ENCODE measurements around the gene ARL2. TPM values are rescaled to one million over a fixed set of nuclear protein-coding genes. Genes with fewer than 3 reads are reported as not detected.

The ARL2 gene
- total RNA-seq, 2 donors from 2014 or later = 127 to 199 TPM

DNA sequence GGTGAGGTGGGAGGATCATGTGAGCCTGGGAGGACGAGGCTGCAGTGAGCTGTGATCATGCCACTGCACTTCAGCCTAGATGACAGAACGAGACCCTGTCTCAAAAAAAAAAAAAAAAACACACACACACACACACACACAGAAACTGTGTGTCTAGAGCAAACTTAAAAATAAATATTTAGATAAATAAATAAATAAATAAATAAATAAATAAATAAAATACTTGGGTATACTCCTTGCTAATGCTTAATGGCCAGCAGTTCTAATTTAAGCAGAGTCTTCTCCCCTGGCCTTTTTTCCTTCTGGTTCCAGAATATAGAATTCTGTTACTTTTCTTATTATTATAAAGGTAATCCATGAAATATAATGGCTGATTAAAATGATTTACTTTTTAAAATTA lies 5.1 kb upstream of the ARL2 start:
- Histone ChIP-seq H3K27me3 (ENCODE audit: control insufficient read depth, insufficient read depth, low read length, poor library complexity, severe bottlenecking) (no peaks in the 10 kb centered on the region), H3K27ac (ENCODE audit: low read depth, low read length) (no peak overlapping the region), H3K4me3 (ENCODE audit: low read length) (no peak overlapping the region), H3K36me3 (ENCODE audit: control insufficient read depth, insufficient read depth, low read length) (no peaks in the 10 kb centered on the region), H3K4me1 (ENCODE audit: control insufficient read depth, insufficient read depth, low read length) (no peaks in the 10 kb centered on the region), H3K9me3 (ENCODE audit: control insufficient read depth, low read length) (no peaks in the 10 kb centered on the region), H3K9ac (ENCODE audit: extremely low read depth, low read length, poor library complexity, severe bottlenecking) (no peak overlapping the region)
- no CpG with 5 or more reads among the region's 2 CpGs for WGBS, 2 experiments (ENCODE audit: insufficient coverage in 1 of 2, insufficient read length in 1 of 2)
- Mint-ChIP-seq H3K27me3 (ENCODE audit: insufficient read depth) (peaks cover 2% of the 10 kb centered on the region), H3K4me1 (peaks cover 6% of the 10 kb centered on the region), H3K36me3 (ENCODE audit: low read depth) (no peaks in the 10 kb centered on the region), H3K27ac (no peak overlapping the region), H3K9me3 (no peaks in the 10 kb centered on the region), H3K4me3 (no peak overlapping the region)
- TF ChIP-seq, protein P1, sequence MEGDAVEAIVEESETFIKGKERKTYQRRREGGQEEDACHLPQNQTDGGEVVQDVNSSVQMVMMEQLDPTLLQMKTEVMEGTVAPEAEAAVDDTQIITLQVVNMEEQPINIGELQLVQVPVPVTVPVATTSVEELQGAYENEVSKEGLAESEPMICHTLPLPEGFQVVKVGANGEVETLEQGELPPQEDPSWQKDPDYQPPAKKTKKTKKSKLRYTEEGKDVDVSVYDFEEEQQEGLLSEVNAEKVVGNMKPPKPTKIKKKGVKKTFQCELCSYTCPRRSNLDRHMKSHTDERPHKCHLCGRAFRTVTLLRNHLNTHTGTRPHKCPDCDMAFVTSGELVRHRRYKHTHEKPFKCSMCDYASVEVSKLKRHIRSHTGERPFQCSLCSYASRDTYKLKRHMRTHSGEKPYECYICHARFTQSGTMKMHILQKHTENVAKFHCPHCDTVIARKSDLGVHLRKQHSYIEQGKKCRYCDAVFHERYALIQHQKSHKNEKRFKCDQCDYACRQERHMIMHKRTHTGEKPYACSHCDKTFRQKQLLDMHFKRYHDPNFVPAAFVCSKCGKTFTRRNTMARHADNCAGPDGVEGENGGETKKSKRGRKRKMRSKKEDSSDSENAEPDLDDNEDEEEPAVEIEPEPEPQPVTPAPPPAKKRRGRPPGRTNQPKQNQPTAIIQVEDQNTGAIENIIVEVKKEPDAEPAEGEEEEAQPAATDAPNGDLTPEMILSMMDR (conservative IDR thresholded peaks at IDR 0.05) = no peak
- DNase-seq = no peak

DNA sequence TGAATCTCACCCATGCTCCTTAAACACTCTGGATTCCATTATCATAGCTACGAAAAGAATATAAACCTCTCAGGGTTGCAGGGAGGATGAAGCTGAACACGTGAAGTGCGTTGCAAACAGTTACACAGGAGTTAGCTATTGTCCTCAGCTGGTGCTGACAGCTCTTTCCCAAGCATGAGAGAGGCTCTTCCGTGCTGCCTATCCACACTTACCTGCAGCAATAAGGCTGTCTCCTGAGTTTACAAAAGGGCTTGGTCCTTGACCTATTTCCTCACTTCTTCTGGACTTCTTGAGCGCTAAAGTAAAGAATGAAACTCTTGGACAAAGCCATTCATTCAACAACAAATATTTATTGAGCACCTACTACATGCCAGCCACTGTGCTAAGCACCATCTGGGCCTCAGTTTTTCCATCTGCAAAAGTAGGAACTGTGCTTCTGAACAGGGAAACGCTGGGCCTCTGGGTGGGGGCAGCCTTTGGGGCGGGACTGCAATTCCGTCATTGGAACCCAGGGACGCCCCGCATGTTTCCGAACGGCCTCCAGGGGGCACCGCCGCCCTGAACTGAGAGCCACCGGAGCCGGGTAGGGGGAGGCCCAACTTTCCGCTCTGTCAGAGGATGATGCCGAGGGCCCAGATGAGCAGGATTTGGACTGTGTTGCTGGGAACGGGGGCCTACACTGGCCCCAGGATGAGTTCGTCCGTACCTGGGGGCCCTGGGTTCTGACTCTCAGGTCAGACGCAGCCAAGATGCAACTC lies 651 bp upstream of the ARL2 start:
- Histone ChIP-seq H3K27me3 (ENCODE audit: control insufficient read depth, insufficient read depth, low read length, poor library complexity, severe bottlenecking) (no peaks in the 10 kb centered on the region), H3K4me1 (ENCODE audit: control insufficient read depth, insufficient read depth, low read length) (no peaks in the 10 kb centered on the region), H3K4me3 (ENCODE audit: low read length) (peak overlapping the region; percentile 89), H3K9me3 (ENCODE audit: control insufficient read depth, low read length) (no peaks in the 10 kb centered on the region), H3K27ac (ENCODE audit: low read depth, low read length) (peak overlapping the region; percentile 97), H3K9ac (ENCODE audit: extremely low read depth, low read length, poor library complexity, severe bottlenecking) (peak overlapping the region; percentile 72), H3K36me3 (ENCODE audit: control insufficient read depth, insufficient read depth, low read length) (peaks cover 9% of the 10 kb centered on the region)
- DNase-seq = peak; percentile 95
- no peaks in the 10 kb centered on the region for H3K9me3 Mint-ChIP-seq
- peak overlapping the region; percentile 98 for H3K27ac Mint-ChIP-seq
- TF ChIP-seq, protein P1 (conservative IDR thresholded peaks at IDR 0.05) = peak; percentile 77
- 20 to 26% methylated on average over 17 to 22 of the region's 22 CpGs for whole genome bisulfite sequencing, 2 experiments (ENCODE audit: insufficient coverage in 1 of 2, insufficient read length in 1 of 2)
- no peaks in the 10 kb centered on the region for H3K27me3 Mint-ChIP-seq (ENCODE audit: insufficient read depth)
- H3K36me3 Mint-ChIP-seq (ENCODE audit: low read depth) = peaks cover 15% of the 10 kb centered on the region
- peaks cover 6% of the 10 kb centered on the region for H3K4me1 Mint-ChIP-seq
- peak overlapping the region; percentile 70 for H3K4me3 Mint-ChIP-seq

DNA sequence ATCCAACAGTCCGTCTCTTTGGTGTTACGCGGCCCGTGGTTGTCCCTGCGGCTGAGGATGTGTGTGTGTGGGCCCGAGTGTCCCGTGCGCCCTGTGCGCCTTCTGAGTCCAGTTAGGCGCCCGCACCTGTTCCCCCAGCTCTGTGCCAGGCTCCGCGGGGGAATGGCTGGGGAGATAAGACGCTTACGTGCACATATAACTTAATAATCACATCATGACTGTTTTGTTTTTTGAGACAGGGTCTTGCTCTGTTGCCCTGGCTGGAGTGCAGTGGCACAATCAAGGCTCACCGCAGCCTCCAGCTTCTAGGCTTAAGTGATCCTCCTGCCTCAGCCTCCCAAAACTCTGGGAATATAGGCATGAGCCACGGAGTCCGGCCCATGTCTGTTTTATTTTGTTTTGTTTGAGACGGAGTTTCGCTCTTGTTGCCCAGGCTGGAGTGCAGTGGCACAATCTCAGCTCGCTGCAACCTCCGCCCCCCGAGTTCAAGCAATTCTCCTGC lies 817 bp downstream of the ARL2 start:
- Histone ChIP-seq H3K36me3 (ENCODE audit: control insufficient read depth, insufficient read depth, low read length) (peaks cover 15% of the 10 kb centered on the region), H3K4me1 (ENCODE audit: control insufficient read depth, insufficient read depth, low read length) (no peaks in the 10 kb centered on the region), H3K9ac (ENCODE audit: extremely low read depth, low read length, poor library complexity, severe bottlenecking) (peak overlapping the region; percentile 30), H3K27ac (ENCODE audit: low read depth, low read length) (peak overlapping the region; percentile 97), H3K4me3 (ENCODE audit: low read length) (peak overlapping the region; percentile 89), H3K27me3 (ENCODE audit: control insufficient read depth, insufficient read depth, low read length, poor library complexity, severe bottlenecking) (no peaks in the 10 kb centered on the region), H3K9me3 (ENCODE audit: control insufficient read depth, low read length) (no peaks in the 10 kb centered on the region)
- 46 to 52% methylated on average over 18 to 23 of the region's 23 CpGs for WGBS, 2 experiments (ENCODE audit: insufficient coverage in 1 of 2, insufficient read length in 1 of 2)
- no peaks in the 10 kb centered on the region for H3K9me3 Mint-ChIP-seq
- DNase-seq = no peak
- H3K36me3 Mint-ChIP-seq (ENCODE audit: low read depth) = peaks cover 26% of the 10 kb centered on the region
- TF ChIP-seq, protein P1 (conservative IDR thresholded peaks at IDR 0.05) = no peak
- H3K4me3 Mint-ChIP-seq = peak overlapping the region; percentile 70
- H3K27me3 Mint-ChIP-seq (ENCODE audit: insufficient read depth) = no peaks in the 10 kb centered on the region
- H3K4me1 Mint-ChIP-seq = peaks cover 6% of the 10 kb centered on the region
- H3K27ac Mint-ChIP-seq = peak overlapping the region; percentile 78

All from endodermal cell (in vitro differentiated cells).